Gastroesophageal sphincter (tissue), 4 donors: Measurements from ENCODE around the gene PTPRE. TPM values are rescaled to one million over a fixed set of nuclear protein-coding genes. Genes with fewer than 3 reads are reported as not detected.

Experiments
- ATAC-seq: fragments of 150-250 bp; one replicate; pipeline ENCODE4 v1.9.1; 2016; ENCODE audit warnings: mild to moderate bottlenecking, moderate library complexity
- H3K27ac ChIP-seq, 4 donors: fragments of 200-600 bp; sonication (generic) in 3 of 4; 1 replicate in 3 of 4; 2 replicates in 1 of 4; pipeline ENCODE4 v1.5.1; 2016 to 2019
- H3K27me3 ChIP-seq: fragments of 200-600 bp; sonication (generic); one replicate; pipeline ENCODE4 v1.5.1; 2019
- H3K36me3 ChIP-seq, 2 donors: fragments of 200-600 bp; sonication (generic); one replicate each; pipeline ENCODE4 v1.5.1; 2019; ENCODE audit warnings: control low read depth in 1 of 2
- H3K4me1 ChIP-seq, 3 donors: fragments of 200-600 bp; sonication (generic); 1 replicate in 2 of 3; 2 replicates in 1 of 3; pipeline ENCODE4 v1.5.1; 2016 to 2019; ENCODE audit warnings: control low read depth in 2 of 3
- H3K4me3 ChIP-seq, 2 donors: fragments of 200-600 bp; sonication (generic); one replicate each; pipeline ENCODE4 v1.5.1; 2019; ENCODE audit warnings: mild to moderate bottlenecking in 1 of 2, moderate library complexity in 1 of 2
- H3K9me3 ChIP-seq, 3 donors: fragments of 200-600 bp; sonication (generic); one replicate each; pipeline ENCODE4 v1.5.1; 2017 to 2019; ENCODE audit warnings: control low read depth in 2 of 3
- EP300 ChIP-seq: sonication (generic); formaldehyde crosslinking; IDR thresholded peaks from one replicate; pipeline ENCODE4 v1.6.1; 2017; ENCODE audit warnings: antibody characterized with exemption, mild to moderate bottlenecking
- POLR2A ChIP-seq, 2 donors: fragments of 450-650 bp; IDR thresholded peaks; one replicate each; pipeline ENCODE4 v1.6.1; 2017; ENCODE audit warnings: antibody characterized with exemption in 2 of 2, mild to moderate bottlenecking in 2 of 2, moderate library complexity in 1 of 2
- POLR2AphosphoS5 ChIP-seq: sonication (generic); formaldehyde crosslinking; IDR thresholded peaks from one replicate; pipeline ENCODE4 v1.6.1; 2017; ENCODE audit warnings: antibody characterized with exemption
- WGBS, 2 donors: methylation state at CpG; one replicate each; pipeline ENCODE4 v1.1.5; 2018; ENCODE audit warnings: low coverage in 1 of 2; 5-methylcytosine and 5-hydroxymethylcytosine counted together
- total RNA-seq, 4 donors: library from RNA; depleted of rRNA; stranded (reverse); fragments of >200 nt; gene quantifications; one replicate each; pipeline ENCODE4 v1.1.0, GENCODE V29; 2016
- TF ChIP-seq, protein P1 (sequence below), 4 experiments: fragments of 200-600 bp in 2 of 4; fragments of 450-650 bp in 2 of 4; sonication (generic) in 1 of 4; IDR thresholded peaks; one replicate each; pipeline ENCODE4 v1.5.1; 2017 to 2019; ENCODE audit warnings: antibody characterized with exemption in 4 of 4, mild to moderate bottlenecking in 2 of 4, moderate library complexity in 2 of 4

The PTPRE gene
- total RNA-seq, 4 donors from 2014 or later: 6.4 to 16.4 (median 8.5) TPM

DNA sequence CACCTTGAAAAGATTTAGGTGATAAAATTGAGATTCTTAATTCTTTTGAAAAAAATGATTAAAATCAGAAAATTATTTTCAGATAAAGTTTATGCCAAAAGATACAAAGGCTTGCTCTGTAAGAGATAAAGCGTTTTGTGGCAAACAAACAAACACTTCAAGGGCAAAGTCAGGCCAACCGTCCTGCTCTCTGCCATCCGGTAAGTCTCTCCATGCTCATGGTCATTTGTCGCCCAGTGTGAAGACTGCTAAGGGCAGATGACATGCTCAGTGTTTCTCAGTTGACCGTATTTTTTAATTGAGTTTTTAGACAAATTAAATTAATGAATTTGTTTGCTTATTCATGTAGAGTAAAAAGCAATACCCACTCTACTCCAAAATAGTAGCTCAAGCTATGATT is 60.0 kb downstream of the PTPRE start:
- Histone ChIP-seq H3K4me3 (no peak overlapping the region), H3K36me3 (no peaks in the 10 kb centered on the region), H3K27me3 (peaks cover 7% of the 10 kb centered on the region), H3K27ac (no peak overlapping the region), H3K4me1 (no peaks in the 10 kb centered on the region), H3K9me3 (no peaks in the 10 kb centered on the region)
- no peak for ATAC-seq
- 92 to 94% methylated on average over 5 of the region's 5 CpGs for WGBS, 2 donors
- TF ChIP-seq, protein P1, sequence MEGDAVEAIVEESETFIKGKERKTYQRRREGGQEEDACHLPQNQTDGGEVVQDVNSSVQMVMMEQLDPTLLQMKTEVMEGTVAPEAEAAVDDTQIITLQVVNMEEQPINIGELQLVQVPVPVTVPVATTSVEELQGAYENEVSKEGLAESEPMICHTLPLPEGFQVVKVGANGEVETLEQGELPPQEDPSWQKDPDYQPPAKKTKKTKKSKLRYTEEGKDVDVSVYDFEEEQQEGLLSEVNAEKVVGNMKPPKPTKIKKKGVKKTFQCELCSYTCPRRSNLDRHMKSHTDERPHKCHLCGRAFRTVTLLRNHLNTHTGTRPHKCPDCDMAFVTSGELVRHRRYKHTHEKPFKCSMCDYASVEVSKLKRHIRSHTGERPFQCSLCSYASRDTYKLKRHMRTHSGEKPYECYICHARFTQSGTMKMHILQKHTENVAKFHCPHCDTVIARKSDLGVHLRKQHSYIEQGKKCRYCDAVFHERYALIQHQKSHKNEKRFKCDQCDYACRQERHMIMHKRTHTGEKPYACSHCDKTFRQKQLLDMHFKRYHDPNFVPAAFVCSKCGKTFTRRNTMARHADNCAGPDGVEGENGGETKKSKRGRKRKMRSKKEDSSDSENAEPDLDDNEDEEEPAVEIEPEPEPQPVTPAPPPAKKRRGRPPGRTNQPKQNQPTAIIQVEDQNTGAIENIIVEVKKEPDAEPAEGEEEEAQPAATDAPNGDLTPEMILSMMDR (IDR thresholded peaks at IDR 0.05): no peak
- TF ChIP-seq POLR2A (IDR thresholded peaks at IDR 0.05): no peak

GRCh38 chr10:127968027-127968441 is 61.1 kb downstream of the PTPRE start:
- Histone ChIP-seq H3K27ac (peak overlapping the region in 1 of 4 donors; percentile 32), H3K36me3 (no peaks in the 10 kb centered on the region), H3K9me3 (no peaks in the 10 kb centered on the region), H3K4me1 (no peaks in the 10 kb centered on the region), H3K4me3 (no peak overlapping the region), H3K27me3 (peaks cover 6% of the 10 kb centered on the region)
- TF ChIP-seq EP300 (no peak), POLR2AphosphoS5 (no peak), POLR2A (IDR thresholded peaks at IDR 0.05) (no peak)
- TF ChIP-seq, protein P1 (IDR thresholded peaks at IDR 0.05): no peak
- 75% methylated on average over 2 of the region's 3 CpGs; no CpG with 5 or more reads in 1 of the 2 donors for WGBS, 2 donors
- ATAC-seq: no peak

DNA sequence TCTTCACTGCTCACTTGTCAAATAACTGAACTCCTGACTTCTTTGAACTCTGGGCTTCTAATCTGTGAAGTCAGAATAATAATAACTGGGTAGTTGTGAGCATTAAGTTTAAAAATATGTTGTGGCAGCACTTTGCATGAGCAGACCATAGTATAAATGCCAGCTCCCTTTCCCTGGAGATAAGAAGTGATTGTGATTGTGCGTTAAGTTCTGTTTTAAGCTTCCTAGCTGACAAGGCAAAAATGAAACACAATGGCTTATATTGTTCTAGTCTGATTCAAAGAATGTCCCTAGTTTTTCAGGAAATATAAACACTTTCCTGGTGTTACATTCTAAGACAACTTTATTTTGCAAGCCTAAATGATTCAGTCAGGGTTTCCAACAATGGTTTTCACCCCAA is 61.8 kb downstream of the PTPRE start:
- peaks cover 6% of the 10 kb centered on the region for H3K27me3 ChIP-seq
- H3K9me3 ChIP-seq: no peaks in the 10 kb centered on the region
- TF ChIP-seq POLR2AphosphoS5: no peak
- TF ChIP-seq, protein P1 (IDR thresholded peaks at IDR 0.05): no peak
- H3K36me3 ChIP-seq: no peaks in the 10 kb centered on the region
- peak overlapping the region in 1 of 4 donors; percentile 32 for H3K27ac ChIP-seq
- H3K4me1 ChIP-seq: peaks cover 0 to 3% (median 0%) of the 10 kb centered on the region in 3 donors
- no peak for ATAC-seq
- 19 to 75% methylated on average over 1 of the region's 1 CpG for WGBS, 2 donors
- no peak overlapping the region for H3K4me3 ChIP-seq

- ATAC-seq: no peak
- no peak for TF ChIP-seq EP300
- no peak for TF ChIP-seq POLR2AphosphoS5
- TF ChIP-seq POLR2A (IDR thresholded peaks at IDR 0.05): no peak
- TF ChIP-seq, protein P1 (IDR thresholded peaks at IDR 0.05): no peak
- no peak overlapping the region for H3K27ac ChIP-seq
- no peaks in the 10 kb centered on the region for H3K9me3 ChIP-seq
- 77 to 83% methylated on average over 4 to 9 of the region's 24 CpGs for WGBS, 2 donors
- no peak overlapping the region for H3K4me3 ChIP-seq
- H3K27me3 ChIP-seq: peaks cover 6% of the 10 kb centered on the region
- H3K4me1 ChIP-seq: peaks cover 0 to 10% (median 0%) of the 10 kb centered on the region in 3 donors
- no peaks in the 10 kb centered on the region for H3K36me3 ChIP-seq
Observed at GRCh38 chr10:127971101-127971946, 64.4 kb downstream of the PTPRE start.
